Femur (tissue), 1 donor: ENCODE results near the gene TEX19.

Source experiments
- DNase-seq: peaks from one replicate; pipeline ENCODE4 v3.0.0-alpha.2; 2017

TEX19 gene

DNA sequence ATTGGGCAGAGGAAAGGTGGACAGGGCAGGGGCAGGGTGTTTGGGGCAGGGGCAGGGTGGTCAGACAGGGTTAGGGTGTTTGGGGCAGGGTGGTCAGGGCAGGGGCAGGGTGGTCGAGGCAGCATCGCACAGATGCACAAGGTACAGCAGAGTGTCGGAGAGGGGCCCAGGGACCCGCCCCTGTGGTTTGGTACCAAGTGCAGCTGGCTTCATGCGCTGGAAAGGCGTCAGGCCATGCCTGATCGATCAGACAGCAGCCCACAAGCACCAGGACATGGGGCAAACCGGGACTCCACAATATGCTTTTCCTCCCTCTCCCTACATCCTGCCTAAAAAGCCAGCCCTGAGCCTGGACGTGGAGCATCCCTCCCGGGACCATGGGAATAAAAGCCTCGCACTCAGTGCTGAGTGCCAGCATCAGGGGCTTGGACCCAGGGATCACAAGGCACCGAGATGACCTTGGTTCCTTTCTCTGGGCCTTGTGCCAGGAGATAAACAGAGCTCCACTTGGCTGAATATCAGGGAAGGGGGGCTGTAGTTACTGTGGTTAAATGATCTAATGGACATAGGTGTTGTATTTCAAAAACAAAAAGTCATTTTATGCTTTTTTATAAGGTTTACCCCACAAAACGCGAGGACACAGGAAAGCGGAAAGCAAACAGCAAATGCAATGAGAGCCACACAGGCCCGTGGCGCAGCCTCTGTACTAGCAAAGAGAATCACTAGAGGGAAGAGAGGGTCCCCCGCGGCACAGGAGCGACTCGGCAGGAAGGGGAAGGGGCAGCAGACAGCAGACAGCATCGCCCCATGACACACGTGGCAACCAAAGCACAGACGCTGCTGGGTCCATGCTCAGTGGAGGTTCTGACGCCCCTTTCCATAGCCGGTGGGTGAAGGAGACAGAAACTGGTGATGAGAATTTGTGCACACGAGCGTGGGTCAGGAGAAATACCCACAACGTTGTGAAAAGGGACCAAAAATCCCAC is 53.8 kb downstream of the TEX19 start:
- no peak for DNase-seq
